MM.1S (cell line): ENCODE results near the gene SEMA3C.

Experiments used
- DNase-seq: peaks from one replicate; pipeline ENCODE4 v3.0.0-alpha.2; 2015
- H2AFZ ChIP-seq: fragments of 300-600 bp; sonication (generic); 2 replicates; pipeline ENCODE4 v1.6.0; 2016; ENCODE audit warnings: antibody characterized with exemption, low read length
- H3F3A ChIP-seq: fragments of 300-600 bp; sonication (generic); 2 replicates; pipeline ENCODE4 v1.6.1; 2016; ENCODE audit warnings: mild to moderate bottlenecking, antibody characterized with exemption, low read length, moderate library complexity, mixed read lengths; ENCODE audit not compliant: insufficient read depth
- H3K27ac ChIP-seq: fragments of 300-600 bp; sonication (generic); 2 replicates; pipeline ENCODE4 v1.5.1; 2016; ENCODE audit warnings: mild to moderate bottlenecking, low read length
- H3K27me3 ChIP-seq: fragments of 300-600 bp; sonication (generic); replicated peaks from 2 replicates; pipeline ENCODE4 v1.6.0; 2016; ENCODE audit warnings: low read length; ENCODE audit not compliant: insufficient read depth
- H3K36me3 ChIP-seq: fragments of 300-600 bp; sonication (generic); replicated peaks from 2 replicates; pipeline ENCODE4 v1.6.1; 2016; ENCODE audit warnings: mild to moderate bottlenecking, low read length, mixed read lengths; ENCODE audit not compliant: insufficient read depth
- H3K4me1 ChIP-seq: fragments of 300-600 bp; sonication (generic); 2 replicates; pipeline ENCODE4 v1.6.1; 2016; ENCODE audit warnings: low read length, mixed read lengths
- H3K4me2 ChIP-seq: fragments of 300-600 bp; sonication (generic); 2 replicates; pipeline ENCODE4 v1.6.0; 2016; ENCODE audit warnings: low read depth, low read length
- H3K4me3 ChIP-seq: fragments of 300-600 bp; sonication (generic); 2 replicates; pipeline ENCODE4 v1.5.1; 2016; ENCODE audit warnings: low read length, mixed read lengths
- H3K79me2 ChIP-seq: fragments of 300-600 bp; sonication (generic); 2 replicates; pipeline ENCODE4 v1.6.1; 2016; ENCODE audit warnings: mixed run types, low read length, mixed read lengths
- H3K9ac ChIP-seq: fragments of 300-600 bp; sonication (generic); 2 replicates; pipeline ENCODE4 v1.6.1; 2016; ENCODE audit warnings: low read length, mixed read lengths
- H3K9me2 ChIP-seq: fragments of 300-600 bp; sonication (generic); replicated peaks from 2 replicates; pipeline ENCODE4 v1.6.1; 2016; ENCODE audit warnings: mild to moderate bottlenecking, low read length, mixed read lengths; ENCODE audit not compliant: insufficient read depth
- H3K9me3 ChIP-seq: fragments of 300-600 bp; sonication (generic); replicated peaks from 2 replicates; pipeline ENCODE4 v1.6.1; 2016; ENCODE audit warnings: mild to moderate bottlenecking, low read length, mixed read lengths; ENCODE audit not compliant: insufficient read depth
- H4K20me1 ChIP-seq: fragments of 300-600 bp; sonication (generic); 2 replicates; pipeline ENCODE4 v1.6.1; 2016; ENCODE audit warnings: mild to moderate bottlenecking, low read length, moderate library complexity, mixed read lengths; ENCODE audit not compliant: insufficient read depth
- CTCF ChIP-seq: fragments of 300-600 bp; sonication (generic); IDR thresholded peaks from 2 replicates; pipeline ENCODE4 v1.5.1; 2016; ENCODE audit warnings: antibody characterized with exemption, low read length, mixed read lengths
- EZH2 ChIP-seq: fragments of 300-600 bp; sonication (generic); optimal IDR thresholded peaks from 2 replicates; pipeline ENCODE3; 2017; ENCODE audit warnings: low read depth, mild to moderate bottlenecking, antibody characterized with exemption, low read length, mixed read lengths
- EZH2phosphoT487 ChIP-seq: fragments of 300-600 bp; sonication (generic); IDR thresholded peaks from 2 replicates; pipeline ENCODE4 v1.6.1; 2018; ENCODE audit warnings: antibody characterized with exemption, low read length

SEMA3C gene

GRCh38 chr7:80806663-80807062, 112.2 kb downstream of the SEMA3C start:
- no peak overlapping the region for H3K27ac ChIP-seq
- no peaks in the 10 kb centered on the region for H3K9me2 ChIP-seq
- no peaks in the 10 kb centered on the region for H3K36me3 ChIP-seq
- H3K4me2 ChIP-seq, result no peak overlapping the region
- no peaks in the 10 kb centered on the region for H3K4me1 ChIP-seq
- H3K4me3 ChIP-seq, result no peak overlapping the region
- no peaks in the 10 kb centered on the region for H3K9me3 ChIP-seq
- no peaks in the 10 kb centered on the region for H3F3A ChIP-seq
- H4K20me1 ChIP-seq, result no peaks in the 10 kb centered on the region
- no peaks in the 10 kb centered on the region for H3K79me2 ChIP-seq
- no peak for TF ChIP-seq EZH2
- TF ChIP-seq EZH2phosphoT487, result no peak
- TF ChIP-seq CTCF, result no peak
- no peak overlapping the region for H2AFZ ChIP-seq
- DNase-seq, result no peak
- H3K27me3 ChIP-seq, result no peaks in the 10 kb centered on the region
- H3K9ac ChIP-seq, result no peak overlapping the region

GRCh38 chr7:80804589-80804988, 114.3 kb downstream of the SEMA3C start:
- H3K4me3 ChIP-seq, result no peak overlapping the region
- H3K9me3 ChIP-seq, result no peaks in the 10 kb centered on the region
- H3K27me3 ChIP-seq, result no peaks in the 10 kb centered on the region
- no peak overlapping the region for H3K4me2 ChIP-seq
- H3K27ac ChIP-seq, result no peak overlapping the region
- no peak overlapping the region for H2AFZ ChIP-seq
- no peaks in the 10 kb centered on the region for H3K9me2 ChIP-seq
- H3K4me1 ChIP-seq, result no peaks in the 10 kb centered on the region
- no peaks in the 10 kb centered on the region for H3K79me2 ChIP-seq
- TF ChIP-seq EZH2, result no peak
- no peak for TF ChIP-seq EZH2phosphoT487
- no peak for TF ChIP-seq CTCF
- H3K9ac ChIP-seq, result no peak overlapping the region
- H3F3A ChIP-seq, result no peaks in the 10 kb centered on the region
- no peaks in the 10 kb centered on the region for H4K20me1 ChIP-seq
- no peak for DNase-seq
- H3K36me3 ChIP-seq, result no peaks in the 10 kb centered on the region

- Histone ChIP-seq H3K4me3 (no peak overlapping the region), H3K9ac (no peak overlapping the region), H3K4me1 (no peaks in the 10 kb centered on the region), H3F3A (no peaks in the 10 kb centered on the region), H3K36me3 (no peaks in the 10 kb centered on the region), H4K20me1 (no peaks in the 10 kb centered on the region), H3K9me3 (no peaks in the 10 kb centered on the region), H2AFZ (no peak overlapping the region), H3K79me2 (no peaks in the 10 kb centered on the region), H3K27me3 (no peaks in the 10 kb centered on the region), H3K27ac (no peak overlapping the region), H3K9me2 (no peaks in the 10 kb centered on the region), H3K4me2 (no peak overlapping the region)
- TF ChIP-seq CTCF (no peak), EZH2phosphoT487 (no peak), EZH2 (no peak)
- DNase-seq, result no peak
Observed at GRCh38 chr7:80802527-80802926, 116.3 kb downstream of the SEMA3C start.
